GM23338 (cell line): Measurements from ENCODE around the gene C22orf42. TPM values are rescaled to one million over a fixed set of nuclear protein-coding genes. Genes with fewer than 3 reads are reported as not detected.

Source experiments
- ATAC-seq: fragments of 200-7000 bp; cut with Tn5 transposase; 3 replicates; pipeline ENCODE4 v1.9.1; 2020
- DNase-seq: peaks from one replicate; pipeline ENCODE4 v3.0.0-alpha.2; 2015; ENCODE audit warnings: low spot score
- H2AFZ ChIP-seq: fragments of 200-600 bp; sonication (generic); 2 replicates; pipeline ENCODE4 v1.8.0; 2016; ENCODE audit warnings: antibody characterized with exemption, mild to moderate bottlenecking, moderate library complexity
- H3F3A ChIP-seq: fragments of 200-600 bp; sonication (generic); replicated peaks from 2 replicates; pipeline ENCODE4 v1.8.0; 2017; ENCODE audit warnings: antibody characterized with exemption, mixed run types, low read depth
- H3K27ac ChIP-seq: fragments of 200-600 bp; sonication (generic); 2 replicates; pipeline ENCODE4 v1.6.1; 2016; ENCODE audit warnings: low read depth
- H3K27me3 ChIP-seq: fragments of 200-600 bp; sonication (generic); 2 replicates; pipeline ENCODE4 v1.8.0; 2016; ENCODE audit warnings: mild to moderate bottlenecking, mixed run types, moderate library complexity; ENCODE audit not compliant: insufficient read depth
- H3K36me3 ChIP-seq: fragments of 200-600 bp; sonication (generic); 2 replicates; pipeline ENCODE4 v1.8.0; 2016; ENCODE audit warnings: mild to moderate bottlenecking; ENCODE audit not compliant: insufficient read depth
- H3K4me1 ChIP-seq: fragments of 200-600 bp; sonication (generic); 2 replicates; pipeline ENCODE4 v1.8.0; 2016; ENCODE audit warnings: mild to moderate bottlenecking, moderate library complexity; ENCODE audit not compliant: insufficient read depth
- H3K4me2 ChIP-seq: fragments of 200-600 bp; sonication (generic); 2 replicates; pipeline ENCODE4 v1.7.1; 2017; ENCODE audit warnings: mixed run types
- H3K4me3 ChIP-seq: fragments of 200-600 bp; sonication (generic); 2 replicates; pipeline ENCODE4 v1.6.1; 2016; ENCODE audit warnings: mixed run types
- H3K79me2 ChIP-seq: fragments of 200-600 bp; sonication (generic); replicated peaks from 2 replicates; pipeline ENCODE4 v1.8.0; 2017; ENCODE audit warnings: mild to moderate bottlenecking; ENCODE audit not compliant: insufficient read depth
- H3K9me2 ChIP-seq: fragments of 200-600 bp; sonication (generic); 2 replicates; pipeline ENCODE4 v1.8.0; 2017; ENCODE audit not compliant: insufficient read depth
- H4K20me1 ChIP-seq: fragments of 200-600 bp; sonication (generic); replicated peaks from 2 replicates; pipeline ENCODE4 v1.8.0; 2017; ENCODE audit warnings: mild to moderate bottlenecking; ENCODE audit not compliant: insufficient read depth
- H3K27ac Mint-ChIP-seq: 2 replicates; pipeline ENCODE4 v1.8.0; 2020; ENCODE audit warnings: inconsistent platforms, mild to moderate bottlenecking, moderate library complexity, mixed read lengths
- H3K27me3 Mint-ChIP-seq: 3 replicates; pipeline ENCODE4 v1.8.0; 2022; ENCODE audit warnings: low read depth, mild to moderate bottlenecking, moderate library complexity, mixed read lengths, inconsistent platforms; ENCODE audit not compliant: insufficient read depth, poor library complexity
- H3K36me3 Mint-ChIP-seq: 3 replicates; pipeline ENCODE4 v1.8.0; 2021; ENCODE audit warnings: low read depth, mild to moderate bottlenecking, inconsistent platforms, moderate library complexity, mixed read lengths
- H3K4me1 Mint-ChIP-seq: 3 replicates; pipeline ENCODE4 v1.8.0; 2020; ENCODE audit warnings: mild to moderate bottlenecking, inconsistent platforms, mixed read lengths
- H3K4me3 Mint-ChIP-seq: 3 replicates; pipeline ENCODE4 v1.8.0; 2021; ENCODE audit warnings: moderate library complexity, mild to moderate bottlenecking, inconsistent platforms, mixed read lengths
- H3K9me3 Mint-ChIP-seq: 3 replicates; pipeline ENCODE4 v1.8.0; 2020; ENCODE audit warnings: moderate library complexity, mild to moderate bottlenecking, inconsistent platforms, mixed read lengths
- EZH2 ChIP-seq: fragments of 200-600 bp; sonication (generic); IDR thresholded peaks from one replicate; pipeline ENCODE4 v1.8.0; 2017; ENCODE audit warnings: antibody characterized with exemption, mild to moderate bottlenecking, low read depth; ENCODE audit not compliant: unreplicated experiment
- EZH2phosphoT487 ChIP-seq: fragments of 200-600 bp; sonication (generic); IDR thresholded peaks from one replicate; pipeline ENCODE4 v1.8.1; 2018; ENCODE audit warnings: antibody characterized with exemption; ENCODE audit not compliant: unreplicated experiment
- JUNB ChIP-seq: IDR thresholded peaks from one replicate; pipeline ENCODE4 v1.6.1; 2016; ENCODE audit warnings: antibody characterized with exemption; ENCODE audit not compliant: unreplicated experiment
- NANOG ChIP-seq: IDR thresholded peaks from 2 replicates; pipeline ENCODE4 v1.6.1; 2016; ENCODE audit warnings: antibody characterized with exemption, borderline replicate concordance
- POLR2AphosphoS5 ChIP-seq: IDR thresholded peaks from 2 replicates; pipeline ENCODE4 v1.6.1; 2016; ENCODE audit warnings: antibody characterized with exemption, low read depth
- STAT1 ChIP-seq: IDR thresholded peaks from one replicate; pipeline ENCODE4 v1.6.1; 2016; ENCODE audit warnings: antibody characterized with exemption; ENCODE audit not compliant: unreplicated experiment
- ZNF114 ChIP-seq: fragments of 250-450 bp; sonication (Bioruptor Pico); IDR thresholded peaks from 2 replicates; pipeline ENCODE4 v1.5.0; 2020; ENCODE audit warnings: mild to moderate bottlenecking, moderate library complexity
- ZNF331 ChIP-seq: fragments of 250-450 bp; sonication (Bioruptor Pico); IDR thresholded peaks from 2 replicates; pipeline ENCODE4 v1.5.0; 2020; ENCODE audit warnings: low read depth, mild to moderate bottlenecking, moderate library complexity
- polyA plus RNA-seq: library from polyadenylated mRNA; unstranded; fragments of >200 nt; fragmentation: Nextera tagmentation; extraction: Ambion mirVana; gene quantifications from 2 replicates; pipeline ENCODE4 v1.2.1, GENCODE V29; 2016
- total RNA-seq: library from RNA; depleted of rRNA; stranded (reverse); fragments of >200 nt; shearing (Covaris generic); gene quantifications from 2 replicates; pipeline ENCODE4 v1.2.3, GENCODE V29; 2014
- TF ChIP-seq, protein P1 (sequence below): fragments of 250-450 bp; sonication (Bioruptor Pico); IDR thresholded peaks from 2 replicates; pipeline ENCODE4 v1.5.0; 2020; ENCODE audit warnings: mild to moderate bottlenecking, moderate library complexity
- TF ChIP-seq, protein P2 (sequence below): IDR thresholded peaks from one replicate; pipeline ENCODE4 v1.6.1; 2018; ENCODE audit warnings: antibody characterized with exemption; ENCODE audit not compliant: unreplicated experiment

C22orf42 gene
- total and polyA plus RNA-seq, 2 experiments from 2014 or later: 0.76 to 1.2 TPM

DNA sequence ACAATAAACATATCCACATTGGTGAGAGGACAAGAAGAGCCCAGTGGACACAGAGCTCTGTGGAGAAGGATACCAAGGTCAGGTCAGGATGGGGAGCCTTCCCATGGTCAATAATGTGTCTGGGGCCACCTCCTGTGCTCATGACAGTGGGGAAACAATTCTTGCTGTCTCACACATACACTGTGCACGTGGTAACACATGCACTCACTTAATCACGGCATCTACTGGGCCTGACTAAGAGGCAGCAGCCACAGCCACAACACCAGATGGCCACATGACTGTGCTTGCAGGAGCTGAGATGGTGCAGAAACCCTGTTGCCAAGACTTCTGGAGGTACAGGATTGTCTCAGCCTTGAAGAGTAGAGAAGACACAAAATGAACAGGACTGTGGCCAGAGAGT is 28.6 kb downstream of the C22orf42 start:
- H3K27me3 ChIP-seq: no peaks in the 10 kb centered on the region
- Mint-ChIP-seq H3K4me1 (no peaks in the 10 kb centered on the region), H3K36me3 (no peaks in the 10 kb centered on the region), H3K9me3 (peaks cover 3% of the 10 kb centered on the region; the same call in 1 of the 3 replicates), H3K27ac (no peak overlapping the region), H3K27me3 (peaks cover 10% of the 10 kb centered on the region), H3K4me3 (no peak overlapping the region)
- no peaks in the 10 kb centered on the region for H3K36me3 ChIP-seq
- no peaks in the 10 kb centered on the region for H4K20me1 ChIP-seq
- no peak overlapping the region for H3K4me3 ChIP-seq
- DNase-seq: no peak
- no peak overlapping the region for H2AFZ ChIP-seq
- no peak overlapping the region for H3K27ac ChIP-seq
- no peaks in the 10 kb centered on the region for H3K4me1 ChIP-seq
- no peaks in the 10 kb centered on the region for H3K79me2 ChIP-seq
- no peak for TF ChIP-seq STAT1
- TF ChIP-seq, protein P1, sequence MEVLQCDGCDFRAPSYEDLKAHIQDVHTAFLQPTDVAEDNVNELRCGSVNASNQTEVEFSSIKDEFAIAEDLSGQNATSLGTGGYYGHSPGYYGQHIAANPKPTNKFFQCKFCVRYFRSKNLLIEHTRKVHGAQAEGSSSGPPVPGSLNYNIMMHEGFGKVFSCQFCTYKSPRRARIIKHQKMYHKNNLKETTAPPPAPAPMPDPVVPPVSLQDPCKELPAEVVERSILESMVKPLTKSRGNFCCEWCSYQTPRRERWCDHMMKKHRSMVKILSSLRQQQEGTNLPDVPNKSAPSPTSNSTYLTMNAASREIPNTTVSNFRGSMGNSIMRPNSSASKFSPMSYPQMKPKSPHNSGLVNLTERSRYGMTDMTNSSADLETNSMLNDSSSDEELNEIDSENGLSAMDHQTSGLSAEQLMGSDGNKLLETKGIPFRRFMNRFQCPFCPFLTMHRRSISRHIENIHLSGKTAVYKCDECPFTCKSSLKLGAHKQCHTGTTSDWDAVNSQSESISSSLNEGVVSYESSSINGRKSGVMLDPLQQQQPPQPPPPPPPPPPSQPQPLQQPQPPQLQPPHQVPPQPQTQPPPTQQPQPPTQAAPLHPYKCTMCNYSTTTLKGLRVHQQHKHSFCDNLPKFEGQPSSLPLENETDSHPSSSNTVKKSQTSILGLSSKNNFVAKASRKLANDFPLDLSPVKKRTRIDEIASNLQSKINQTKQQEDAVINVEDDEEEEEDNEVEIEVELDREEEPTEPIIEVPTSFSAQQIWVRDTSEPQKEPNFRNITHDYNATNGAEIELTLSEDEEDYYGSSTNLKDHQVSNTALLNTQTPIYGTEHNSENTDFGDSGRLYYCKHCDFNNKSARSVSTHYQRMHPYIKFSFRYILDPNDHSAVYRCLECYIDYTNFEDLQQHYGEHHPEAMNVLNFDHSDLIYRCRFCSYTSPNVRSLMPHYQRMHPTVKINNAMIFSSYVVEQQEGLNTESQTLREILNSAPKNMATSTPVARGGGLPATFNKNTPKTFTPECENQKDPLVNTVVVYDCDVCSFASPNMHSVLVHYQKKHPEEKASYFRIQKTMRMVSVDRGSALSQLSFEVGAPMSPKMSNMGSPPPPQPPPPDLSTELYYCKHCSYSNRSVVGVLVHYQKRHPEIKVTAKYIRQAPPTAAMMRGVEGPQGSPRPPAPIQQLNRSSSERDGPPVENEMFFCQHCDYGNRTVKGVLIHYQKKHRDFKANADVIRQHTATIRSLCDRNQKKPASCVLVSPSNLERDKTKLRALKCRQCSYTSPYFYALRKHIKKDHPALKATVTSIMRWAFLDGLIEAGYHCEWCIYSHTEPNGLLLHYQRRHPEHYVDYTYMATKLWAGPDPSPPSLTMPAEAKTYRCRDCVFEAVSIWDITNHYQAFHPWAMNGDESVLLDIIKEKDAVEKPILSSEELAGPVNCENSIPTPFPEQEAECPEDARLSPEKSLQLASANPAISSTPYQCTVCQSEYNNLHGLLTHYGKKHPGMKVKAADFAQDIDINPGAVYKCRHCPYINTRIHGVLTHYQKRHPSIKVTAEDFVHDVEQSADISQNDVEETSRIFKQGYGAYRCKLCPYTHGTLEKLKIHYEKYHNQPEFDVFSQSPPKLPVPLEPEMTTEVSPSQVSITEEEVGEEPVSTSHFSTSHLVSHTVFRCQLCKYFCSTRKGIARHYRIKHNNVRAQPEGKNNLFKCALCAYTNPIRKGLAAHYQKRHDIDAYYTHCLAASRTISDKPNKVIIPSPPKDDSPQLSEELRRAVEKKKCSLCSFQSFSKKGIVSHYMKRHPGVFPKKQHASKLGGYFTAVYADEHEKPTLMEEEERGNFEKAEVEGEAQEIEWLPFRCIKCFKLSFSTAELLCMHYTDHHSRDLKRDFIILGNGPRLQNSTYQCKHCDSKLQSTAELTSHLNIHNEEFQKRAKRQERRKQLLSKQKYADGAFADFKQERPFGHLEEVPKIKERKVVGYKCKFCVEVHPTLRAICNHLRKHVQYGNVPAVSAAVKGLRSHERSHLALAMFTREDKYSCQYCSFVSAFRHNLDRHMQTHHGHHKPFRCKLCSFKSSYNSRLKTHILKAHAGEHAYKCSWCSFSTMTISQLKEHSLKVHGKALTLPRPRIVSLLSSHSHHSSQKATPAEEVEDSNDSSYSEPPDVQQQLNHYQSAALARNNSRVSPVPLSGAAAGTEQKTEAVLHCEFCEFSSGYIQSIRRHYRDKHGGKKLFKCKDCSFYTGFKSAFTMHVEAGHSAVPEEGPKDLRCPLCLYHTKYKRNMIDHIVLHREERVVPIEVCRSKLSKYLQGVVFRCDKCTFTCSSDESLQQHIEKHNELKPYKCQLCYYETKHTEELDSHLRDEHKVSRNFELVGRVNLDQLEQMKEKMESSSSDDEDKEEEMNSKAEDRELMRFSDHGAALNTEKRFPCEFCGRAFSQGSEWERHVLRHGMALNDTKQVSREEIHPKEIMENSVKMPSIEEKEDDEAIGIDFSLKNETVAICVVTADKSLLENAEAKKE (CRISPR knock-in tag): no peak
- no peak for TF ChIP-seq EZH2
- no peak for TF ChIP-seq NANOG
- TF ChIP-seq ZNF114 (CRISPR knock-in tag): no peak
- TF ChIP-seq ZNF331 (CRISPR knock-in tag): no peak
- TF ChIP-seq JUNB: no peak
- TF ChIP-seq EZH2phosphoT487: no peak
- no peak for TF ChIP-seq POLR2AphosphoS5
- TF ChIP-seq, protein P2, sequence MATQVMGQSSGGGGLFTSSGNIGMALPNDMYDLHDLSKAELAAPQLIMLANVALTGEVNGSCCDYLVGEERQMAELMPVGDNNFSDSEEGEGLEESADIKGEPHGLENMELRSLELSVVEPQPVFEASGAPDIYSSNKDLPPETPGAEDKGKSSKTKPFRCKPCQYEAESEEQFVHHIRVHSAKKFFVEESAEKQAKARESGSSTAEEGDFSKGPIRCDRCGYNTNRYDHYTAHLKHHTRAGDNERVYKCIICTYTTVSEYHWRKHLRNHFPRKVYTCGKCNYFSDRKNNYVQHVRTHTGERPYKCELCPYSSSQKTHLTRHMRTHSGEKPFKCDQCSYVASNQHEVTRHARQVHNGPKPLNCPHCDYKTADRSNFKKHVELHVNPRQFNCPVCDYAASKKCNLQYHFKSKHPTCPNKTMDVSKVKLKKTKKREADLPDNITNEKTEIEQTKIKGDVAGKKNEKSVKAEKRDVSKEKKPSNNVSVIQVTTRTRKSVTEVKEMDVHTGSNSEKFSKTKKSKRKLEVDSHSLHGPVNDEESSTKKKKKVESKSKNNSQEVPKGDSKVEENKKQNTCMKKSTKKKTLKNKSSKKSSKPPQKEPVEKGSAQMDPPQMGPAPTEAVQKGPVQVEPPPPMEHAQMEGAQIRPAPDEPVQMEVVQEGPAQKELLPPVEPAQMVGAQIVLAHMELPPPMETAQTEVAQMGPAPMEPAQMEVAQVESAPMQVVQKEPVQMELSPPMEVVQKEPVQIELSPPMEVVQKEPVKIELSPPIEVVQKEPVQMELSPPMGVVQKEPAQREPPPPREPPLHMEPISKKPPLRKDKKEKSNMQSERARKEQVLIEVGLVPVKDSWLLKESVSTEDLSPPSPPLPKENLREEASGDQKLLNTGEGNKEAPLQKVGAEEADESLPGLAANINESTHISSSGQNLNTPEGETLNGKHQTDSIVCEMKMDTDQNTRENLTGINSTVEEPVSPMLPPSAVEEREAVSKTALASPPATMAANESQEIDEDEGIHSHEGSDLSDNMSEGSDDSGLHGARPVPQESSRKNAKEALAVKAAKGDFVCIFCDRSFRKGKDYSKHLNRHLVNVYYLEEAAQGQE: no peak
- no peak overlapping the region for H3K4me2 ChIP-seq
- no peak for ATAC-seq
- H3F3A ChIP-seq: no peaks in the 10 kb centered on the region
- no peaks in the 10 kb centered on the region for H3K9me2 ChIP-seq
